Adipocyte (in vitro differentiated cells): ENCODE data around the gene AHNAK2.

Experiments
- DNase-seq: peaks from one replicate; pipeline ENCODE4 v3.0.0-alpha.2; 2015; ENCODE audit warnings: low read depth
- H3K27me3 ChIP-seq: replicated peaks from 2 replicates; pipeline ENCODE4 v1.7.0; 2013; ENCODE audit warnings: mild to moderate bottlenecking, low read length, moderate library complexity; ENCODE audit not compliant: control insufficient read depth, insufficient read depth
- H3K36me3 ChIP-seq: 2 replicates; pipeline ENCODE4 v1.7.0; 2013; ENCODE audit warnings: low read length, mild to moderate bottlenecking, moderate library complexity; ENCODE audit not compliant: control insufficient read depth, insufficient read depth, severe bottlenecking
- H3K4me1 ChIP-seq: 2 replicates; pipeline ENCODE4 v1.7.0; 2013; ENCODE audit warnings: mild to moderate bottlenecking, low read length, moderate library complexity; ENCODE audit not compliant: control insufficient read depth, insufficient read depth
- H3K4me3 ChIP-seq: 2 replicates; pipeline ENCODE4 v1.7.0; 2013; ENCODE audit warnings: mild to moderate bottlenecking, low read length, moderate library complexity
- H3K9ac ChIP-seq: 2 replicates; pipeline ENCODE4 v1.7.0; 2013; ENCODE audit warnings: mild to moderate bottlenecking, low read length, moderate library complexity
- H3K9me3 ChIP-seq: 2 replicates; pipeline ENCODE4 v1.7.0; 2013; ENCODE audit warnings: mild to moderate bottlenecking, low read length, moderate library complexity; ENCODE audit not compliant: control insufficient read depth

The AHNAK2 gene

GRCh38 chr14:105020815-105021655 is 42.9 kb upstream of the AHNAK2 start, which contains the start of gene CDCA4:
TSS of gene CDCA4 (minus strand) at chr14:105021083. CDS start at chr14:105011929, 9,154 bp downstream.
- Histone ChIP-seq H3K27me3 (no peaks in the 10 kb centered on the region), H3K9me3 (no peaks in the 10 kb centered on the region), H3K9ac (peak within 1 kb of the TSS; percentile 98), H3K4me3 (peak within 1 kb of the TSS; percentile 97), H3K36me3 (no peaks in the 10 kb centered on the region), H3K4me1 (peaks cover 49% of the 10 kb centered on the region)
- DNase-seq = peak; percentile 99

- Histone ChIP-seq H3K4me3 (peak overlapping the region; percentile 88), H3K9ac (peak overlapping the region; percentile 83), H3K27me3 (no peaks in the 10 kb centered on the region), H3K9me3 (no peaks in the 10 kb centered on the region), H3K36me3 (no peaks in the 10 kb centered on the region), H3K4me1 (peaks cover 49% of the 10 kb centered on the region)
- DNase-seq = peak; percentile 77
Measured at GRCh38 chr14:105019861-105020814, 42.0 kb upstream of the AHNAK2 start.

- no peak overlapping the region for H3K9ac ChIP-seq
- DNase-seq = no peak
- no peak overlapping the region for H3K4me3 ChIP-seq
- no peaks in the 10 kb centered on the region for H3K27me3 ChIP-seq
- H3K4me1 ChIP-seq = peaks cover 35% of the 10 kb centered on the region
- H3K36me3 ChIP-seq = no peaks in the 10 kb centered on the region
- no peaks in the 10 kb centered on the region for H3K9me3 ChIP-seq
Measured at GRCh38 chr14:105018414-105018813, 40.2 kb upstream of the AHNAK2 start.

- peaks cover 20% of the 10 kb centered on the region for H3K4me1 ChIP-seq
- no peaks in the 10 kb centered on the region for H3K27me3 ChIP-seq
- peaks cover 6% of the 10 kb centered on the region for H3K36me3 ChIP-seq
- DNase-seq = no peak
- no peak overlapping the region for H3K4me3 ChIP-seq
- no peaks in the 10 kb centered on the region for H3K9me3 ChIP-seq
- no peak overlapping the region for H3K9ac ChIP-seq
Measured at GRCh38 chr14:105015905-105016304, 37.7 kb upstream of the AHNAK2 start.

GRCh38 chr14:105015242-105015641 is 37.1 kb upstream of the AHNAK2 start:
- H3K36me3 ChIP-seq = peaks cover 11% of the 10 kb centered on the region
- no peaks in the 10 kb centered on the region for H3K27me3 ChIP-seq
- no peak overlapping the region for H3K9ac ChIP-seq
- H3K4me3 ChIP-seq = no peak overlapping the region
- H3K4me1 ChIP-seq = peaks cover 20% of the 10 kb centered on the region
- no peaks in the 10 kb centered on the region for H3K9me3 ChIP-seq
- no peak for DNase-seq

- H3K36me3 ChIP-seq = peaks cover 18% of the 10 kb centered on the region
- peaks cover 14% of the 10 kb centered on the region for H3K4me1 ChIP-seq
Measured at GRCh38 chr14:105014631-105015030, 36.5 kb upstream of the AHNAK2 start.

GRCh38 chr14:105014032-105014431 is 35.9 kb upstream of the AHNAK2 start:
- Histone ChIP-seq H3K27me3 (no peaks in the 10 kb centered on the region), H3K9ac (no peak overlapping the region)
- DNase-seq = no peak

More at GRCh38 chr14:105014631-105015030, 36.5 kb upstream of the AHNAK2 start:
- no peaks in the 10 kb centered on the region for H3K27me3 ChIP-seq
- no peak overlapping the region for H3K9ac ChIP-seq
- no peak for DNase-seq
- no peak overlapping the region for H3K4me3 ChIP-seq
- H3K9me3 ChIP-seq = no peaks in the 10 kb centered on the region

GRCh38 chr14:105013150-105013785 is 35.1 kb upstream of the AHNAK2 start:
- H3K27me3 ChIP-seq = no peaks in the 10 kb centered on the region
- no peak overlapping the region for H3K4me3 ChIP-seq
- H3K36me3 ChIP-seq = peaks cover 22% of the 10 kb centered on the region
- H3K9ac ChIP-seq = no peak overlapping the region
- H3K9me3 ChIP-seq = no peaks in the 10 kb centered on the region
- peak; percentile 36 for DNase-seq
- H3K4me1 ChIP-seq = peaks cover 9% of the 10 kb centered on the region

More at GRCh38 chr14:105014032-105014431, 35.9 kb upstream of the AHNAK2 start:
- Histone ChIP-seq H3K4me1 (peaks cover 9% of the 10 kb centered on the region), H3K9me3 (no peaks in the 10 kb centered on the region), H3K4me3 (no peak overlapping the region), H3K36me3 (peaks cover 22% of the 10 kb centered on the region)

- no peak overlapping the region for H3K9ac ChIP-seq
- peaks cover 9% of the 10 kb centered on the region for H3K4me1 ChIP-seq
- peaks cover 22% of the 10 kb centered on the region for H3K36me3 ChIP-seq
- DNase-seq = no peak
- no peaks in the 10 kb centered on the region for H3K9me3 ChIP-seq
- no peak overlapping the region for H3K4me3 ChIP-seq
- no peaks in the 10 kb centered on the region for H3K27me3 ChIP-seq
Measured at GRCh38 chr14:105012171-105012985, 34.2 kb upstream of the AHNAK2 start.

GRCh38 chr14:105011312-105011990 is 33.3 kb upstream of the AHNAK2 start:
- Histone ChIP-seq H3K4me3 (no peak overlapping the region), H3K9me3 (no peaks in the 10 kb centered on the region), H3K27me3 (no peaks in the 10 kb centered on the region), H3K4me1 (peaks cover 5% of the 10 kb centered on the region), H3K9ac (no peak overlapping the region), H3K36me3 (peaks cover 22% of the 10 kb centered on the region)
- DNase-seq = no peak
